H1 (cell line): ENCODE results near the gene GATD1. TPM values are rescaled to one million over a fixed set of nuclear protein-coding genes. Genes with fewer than 3 reads are reported as not detected.

ENCODE experiments used
- CTCF ChIA-PET: fragments of 300-600 bp; sonication (Branson Sonifier 250); formaldehyde crosslinking; loops from one replicate; lab custom pipeline; 2021; ENCODE audit not compliant: partially characterized antibody; lab: Charles Lee
- POLR2A ChIA-PET: fragments of 300-600 bp; sonication (Branson Sonifier 250); formaldehyde crosslinking; loops from one replicate; lab custom pipeline; 2021; ENCODE audit warnings: inconsistent platforms; ENCODE audit not compliant: partially characterized antibody; lab: Charles Lee
- DNase-seq, 2 experiments: peaks; one replicate each; pipeline versions ENCODE4 v3.0.0 to v3.0.0-alpha.2; 2010 to 2022; ENCODE audit warnings: low spot score in 2 of 2, low read depth in 1 of 2, mixed read lengths in 1 of 2
- FAIRE-seq: peaks from 2 replicates; lab custom pipeline; 2011; peaks lifted over from hg19 to GRCh38; lab: Jason Lieb, UNC
- H2AFZ ChIP-seq: 2 replicates; pipeline ENCODE4 v1.8.1; 2012; ENCODE audit warnings: low read length, inconsistent platforms
- H2AK5ac ChIP-seq: 2 replicates; pipeline ENCODE4 v1.6.1; 2013; ENCODE audit warnings: low read depth, low read length
- H2BK120ac ChIP-seq: replicated peaks from 2 replicates; pipeline ENCODE3; 2013; ENCODE audit warnings: low read depth, low read length, inconsistent platforms
- H2BK12ac ChIP-seq: 2 replicates; pipeline ENCODE4 v1.6.1; 2013; ENCODE audit warnings: low read depth, low read length
- H2BK15ac ChIP-seq: 2 replicates; pipeline ENCODE4 v1.6.1; 2013; ENCODE audit warnings: low read length
- H2BK20ac ChIP-seq: 2 replicates; pipeline ENCODE4 v1.6.1; 2013; ENCODE audit warnings: low read length
- H2BK5ac ChIP-seq: 2 replicates; pipeline ENCODE4 v1.6.1; 2013; ENCODE audit warnings: low read depth, low read length
- H3K14ac ChIP-seq: 2 replicates; pipeline ENCODE4 v1.6.1; 2013; ENCODE audit warnings: inconsistent platforms; ENCODE audit not compliant: insufficient read length
- H3K18ac ChIP-seq: 2 replicates; pipeline ENCODE4 v1.6.1; 2013; ENCODE audit warnings: low read length; ENCODE audit errors: extremely low read depth
- H3K23ac ChIP-seq: 2 replicates; pipeline ENCODE4 v1.6.1; 2013; ENCODE audit warnings: inconsistent platforms; ENCODE audit not compliant: insufficient read length
- H3K23me2 ChIP-seq: 2 replicates; pipeline ENCODE4 v1.6.1; 2013; ENCODE audit warnings: low read depth, low read length
- H3K27ac ChIP-seq: 2 replicates; pipeline ENCODE4 v1.6.1; 2011; ENCODE audit warnings: low read depth, low read length, inconsistent platforms
- H3K27me3 ChIP-seq, 4 experiments: replicated peaks in 1 of 4; 1 replicate in 1 of 4; 2 replicates in 3 of 4; pipeline versions ENCODE4 v1.6.1 to v1.8.1; 2011 to 2013; ENCODE audit warnings: low read length in 3 of 4, mild to moderate bottlenecking in 3 of 4, inconsistent platforms in 2 of 4, mixed read lengths in 2 of 4, moderate library complexity in 1 of 4; ENCODE audit not compliant: control insufficient read depth in 3 of 4, insufficient read depth in 3 of 4; ENCODE audit errors: extremely low read depth in 1 of 4
- H3K36me3 ChIP-seq, 4 experiments: 2 replicates each; pipeline versions ENCODE4 v1.6.1 to v1.8.1; 2011 to 2013; ENCODE audit warnings: mild to moderate bottlenecking in 4 of 4, low read length in 3 of 4, moderate library complexity in 2 of 4, control low read depth in 1 of 4, inconsistent platforms in 1 of 4; ENCODE audit not compliant: insufficient read depth in 4 of 4, control insufficient read depth in 2 of 4
- H3K4ac ChIP-seq: replicated peaks from 2 replicates; pipeline ENCODE3; 2013; ENCODE audit warnings: low read length, low read depth, mixed read lengths, inconsistent platforms; ENCODE audit not compliant: insufficient read length
- H3K4me1 ChIP-seq, 4 experiments: replicated peaks in 1 of 4; 1 replicate in 1 of 4; 2 replicates in 3 of 4; pipeline versions ENCODE4 v1.6.1 to v1.8.1; 2011 to 2013; ENCODE audit warnings: low read length in 3 of 4, inconsistent platforms in 2 of 4, mixed read lengths in 1 of 4; ENCODE audit not compliant: insufficient read depth in 4 of 4, control insufficient read depth in 3 of 4
- H3K4me2 ChIP-seq, 2 experiments: 2 replicates each; pipeline versions ENCODE4 v1.6.1 to v1.8.1; 2011 to 2013; ENCODE audit warnings: low read depth in 2 of 2, low read length in 2 of 2, control low read depth in 1 of 2, inconsistent platforms in 1 of 2, mild to moderate bottlenecking in 1 of 2; ENCODE audit not compliant: insufficient read depth in 1 of 2
- H3K4me3 ChIP-seq, 4 experiments: fragments of 200-600, 300-600 bp in 1 of 4; sonication (generic), shearing (Covaris generic), sonication (Bioruptor Twin) in 1 of 4; 2 replicates each; pipeline versions ENCODE4 v1.5.1 to v1.8.1; 2011 to 2016; ENCODE audit warnings: low read length in 4 of 4, low read depth in 3 of 4, control low read depth in 2 of 4, inconsistent platforms in 2 of 4, mild to moderate bottlenecking in 2 of 4, mixed read lengths in 1 of 4, moderate library complexity in 1 of 4; ENCODE audit not compliant: insufficient read depth in 2 of 4; ENCODE audit errors: extremely low read depth in 1 of 4
- H3K56ac ChIP-seq: replicated peaks from 2 replicates; pipeline ENCODE3; 2013; ENCODE audit warnings: low read depth, mild to moderate bottlenecking, mixed read lengths, low read length, inconsistent platforms; ENCODE audit not compliant: insufficient read length
- H3K79me1 ChIP-seq: 2 replicates; pipeline ENCODE4 v1.6.1; 2013; ENCODE audit warnings: low read depth, low read length, control low read depth
- H3K79me2 ChIP-seq, 2 experiments: 2 replicates each; pipeline versions ENCODE4 v1.6.1 to v1.8.1; 2012 to 2013; ENCODE audit warnings: low read length in 2 of 2, mild to moderate bottlenecking in 2 of 2, inconsistent platforms in 1 of 2; ENCODE audit not compliant: insufficient read depth in 2 of 2, control insufficient read depth in 1 of 2
- H3K9ac ChIP-seq, 4 experiments: replicated peaks in 1 of 4; 1 replicate in 1 of 4; 2 replicates in 3 of 4; pipeline versions ENCODE4 v1.6.1 to v1.8.1; 2011 to 2013; ENCODE audit warnings: low read depth in 3 of 4, low read length in 3 of 4, control low read depth in 2 of 4, mild to moderate bottlenecking in 2 of 4, moderate library complexity in 2 of 4, inconsistent platforms in 1 of 4; ENCODE audit errors: extremely low read depth in 1 of 4
- H3K9me3 ChIP-seq, 2 experiments: 2 replicates each; pipeline versions ENCODE4 v1.6.1 to v1.8.1; 2012 to 2013; ENCODE audit warnings: mild to moderate bottlenecking in 2 of 2, moderate library complexity in 2 of 2, control low read depth in 1 of 2, inconsistent platforms in 1 of 2, low read depth in 1 of 2, low read length in 1 of 2, mixed read lengths in 1 of 2; ENCODE audit not compliant: insufficient read depth in 2 of 2
- H4K20me1 ChIP-seq, 2 experiments: replicated peaks in 1 of 2; 2 replicates each; pipeline versions ENCODE3 to v1.8.1; 2011 to 2013; ENCODE audit warnings: inconsistent platforms in 2 of 2, low read length in 2 of 2, mild to moderate bottlenecking in 1 of 2; ENCODE audit not compliant: insufficient read depth in 2 of 2, control insufficient read depth in 1 of 2
- H4K5ac ChIP-seq: 2 replicates; pipeline ENCODE4 v1.6.1; 2013; ENCODE audit warnings: low read length, low read depth, mixed read lengths, inconsistent platforms; ENCODE audit not compliant: insufficient read length
- H4K8ac ChIP-seq: 2 replicates; pipeline ENCODE4 v1.8.0; 2013; ENCODE audit warnings: mild to moderate bottlenecking, moderate library complexity, low read length, inconsistent platforms; ENCODE audit not compliant: insufficient read depth; ENCODE audit errors: extremely low read depth
- H4K91ac ChIP-seq: replicated peaks from 2 replicates; pipeline ENCODE3; 2013; ENCODE audit warnings: low read length, mixed read lengths, inconsistent platforms; ENCODE audit not compliant: insufficient read length
- CEBPB ChIP-seq: IDR thresholded peaks from 2 replicates; pipeline ENCODE4 v1.6.1; 2012; ENCODE audit warnings: low read depth, low read length
- KDM1A ChIP-seq: fragments of 200-600, 300-600 bp; sonication (generic); IDR thresholded peaks from 2 replicates; pipeline ENCODE4 v1.7.1; 2016; ENCODE audit warnings: mild to moderate bottlenecking, low read length, borderline replicate concordance
- RXRA ChIP-seq: IDR thresholded peaks from 2 replicates; pipeline ENCODE4 v1.6.1; 2011; ENCODE audit warnings: low read depth, mild to moderate bottlenecking, low read length, moderate library complexity; ENCODE audit not compliant: insufficient read depth
- WGBS, 2 experiments: shearing (Covaris generic) in 1 of 2; methylation state at CpG; one replicate each; pipeline versions ENCODE4 v1.1.6 to v1.1.7; 2013 to 2015; ENCODE audit warnings: low lambda C conversion rate in 2 of 2, mixed read lengths in 2 of 2, inconsistent platforms in 1 of 2, low coverage in 1 of 2, missing lambda C conversion rate in 1 of 2; ENCODE audit not compliant: insufficient replicate concordance in 2 of 2, insufficient coverage in 1 of 2, insufficient read length in 1 of 2; ENCODE audit errors: extremely low coverage in 1 of 2, missing lambda C conversion rate in 1 of 2; 5-methylcytosine and 5-hydroxymethylcytosine counted together
- polyA plus RNA-seq, 7 experiments: library from polyadenylated mRNA; depleted of rRNA in 3 of 7; stranded (reverse) in 5 of 7; unstranded in 2 of 7; fragments of >200 nt in 5 of 7; fragments of 200-250 nt in 2 of 7; gene quantifications; 1 replicate in 5 of 7; 2 replicates in 1 of 7; 4 replicates in 1 of 7; pipeline versions ENCODE4 v1.2.1 to v1.2.3, GENCODE V29; 2011 to 2013; ENCODE audit warnings: missing spikeins in 2 of 7, mixed read lengths in 2 of 7
- total RNA-seq: library from RNA; stranded (reverse); fragmentation: NEBNext Ultra II Directional; extraction: Animal tissue kit (Norgen Biotek cat#: 25700); gene quantifications from 2 replicates; pipeline ENCODE4 v1.2.1, GENCODE V29; 2021

Gene GATD1
- total and polyA plus RNA-seq, 2 of the 8 experiments (the other 6 are each of a cell fraction or from before 2014, with no cell fraction given), result 47.5 to 54.8 TPM

DNA sequence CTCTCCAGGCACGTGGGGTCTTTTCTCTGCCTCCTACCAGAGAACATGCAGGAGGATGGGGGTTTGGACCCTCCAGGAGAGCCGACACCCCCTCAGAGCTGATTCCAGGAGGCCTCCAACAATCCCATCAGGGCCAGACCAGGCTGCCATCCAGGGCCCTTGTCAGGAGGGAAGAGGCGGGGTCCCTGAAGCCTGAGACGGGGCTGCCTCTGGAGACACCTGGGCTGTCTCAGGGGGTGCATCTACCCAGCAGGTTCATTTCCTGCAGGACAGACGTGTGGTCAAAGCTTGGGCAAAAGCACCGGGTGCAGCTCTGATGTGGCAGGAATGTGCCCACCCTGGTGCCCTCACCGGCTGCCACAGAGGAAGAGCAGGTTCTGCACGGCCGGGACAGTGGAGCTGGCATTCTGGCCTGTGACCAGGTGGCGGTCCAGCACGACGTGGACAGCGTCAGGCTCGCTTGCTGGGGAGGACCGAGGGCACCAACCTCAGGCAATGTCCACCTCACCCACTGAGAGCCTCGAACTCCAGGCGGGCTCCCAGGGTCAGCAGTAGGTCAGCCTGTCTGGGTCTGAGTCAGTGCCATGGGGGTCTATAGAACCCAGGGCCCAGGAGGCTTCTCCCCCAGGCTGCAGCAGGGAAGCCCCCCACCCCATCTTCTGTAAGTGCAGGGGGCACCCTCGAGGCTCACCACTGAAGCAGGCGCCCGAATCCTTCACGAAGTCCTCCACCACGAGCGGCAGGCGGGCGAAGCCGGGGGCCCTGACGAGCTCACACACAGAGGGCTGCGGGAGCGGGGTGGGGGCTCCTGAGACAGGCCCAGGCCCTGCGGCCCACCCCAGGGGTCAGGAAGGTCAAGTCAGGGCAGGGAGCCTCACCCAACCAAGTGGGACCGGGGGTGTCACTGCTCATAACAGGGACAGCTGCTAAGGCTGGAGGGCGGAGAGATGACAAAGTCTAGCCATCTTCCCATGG lies 6.4 kb downstream of the GATD1 start:
- Histone ChIP-seq H3K79me2 (peaks cover 7 to 34% of the 10 kb centered on the region in 2 experiments; a peak in 3 of 4 replicates), H3K56ac (no peak overlapping the region), H4K5ac (no peak overlapping the region), H2AK5ac (no peak overlapping the region), H2AFZ (no peak overlapping the region), H3K23me2 (no peaks in the 10 kb centered on the region), H3K4me1 (peaks cover 0 to 7% (median 2%) of the 10 kb centered on the region in 4 experiments; a peak in 4 of 7 replicates), H2BK120ac (no peak overlapping the region), H3K27ac (no peak overlapping the region), H3K4me2 (no peak overlapping the region), H3K18ac (no peak overlapping the region), H2BK15ac (no peak overlapping the region), H3K27me3 (no peaks in the 10 kb centered on the region), H3K14ac (no peak overlapping the region), H4K91ac (no peak overlapping the region), H3K9me3 (no peaks in the 10 kb centered on the region), H3K9ac (no peak overlapping the region), H2BK20ac (no peak overlapping the region), H4K20me1 (peaks cover 16 to 36% of the 10 kb centered on the region in 2 experiments), H3K23ac (no peak overlapping the region), H2BK12ac (no peak overlapping the region), H3K79me1 (peaks cover 3% of the 10 kb centered on the region; the same call in 1 of the 2 replicates), H3K4ac (no peak overlapping the region), H4K8ac (no peak overlapping the region), H2BK5ac (no peak overlapping the region), H3K4me3 (no peak overlapping the region), H3K36me3 (peaks cover 7 to 26% (median 22%) of the 10 kb centered on the region in 4 experiments; a peak in 7 of 8 replicates)
- no peak for FAIRE-seq
- POLR2A ChIA-PET, result interaction anchor here (0.7 to 35.3 kb wide), 7 partner anchors 12 to 130 kb away, joined by 3 to 636 read pairs (median 4); partner anchors contain the start of gene TALDO1
- WGBS, 2 experiments, result 90% methylated on average over 29 of the region's 32 CpGs; no CpG with 5 or more reads in 1 of the 2 experiments
- TF ChIP-seq RXRA, result no peak
- no peak for TF ChIP-seq KDM1A
- TF ChIP-seq CEBPB, result no peak
- CTCF ChIA-PET, result interaction anchor here (0.8 to 2.6 kb wide), 7 partner anchors 12 to 47 kb away, joined by 3 to 7 read pairs (median 4); no protein-coding TSS in a partner anchor
- no peak for DNase-seq
